Amniotic epithelial cell (primary cell): ENCODE data around the gene SLC25A41.
A peak's percentile ranks its signal among the peaks of the same experiment; 100 is the strongest.
"Not testable (repeated sequence)": the region's sequence is repeated elsewhere in the genome, so short reads cannot be mapped to it uniquely, and the experiment has no call there.

Experiments
- DNase-seq: peaks from one replicate; pipeline ENCODE4 v3.0.0-alpha.2; 2010; ENCODE audit warnings: low read depth

The SLC25A41 gene

GRCh38 chr19:6428692-6429418, 4.7 kb downstream of the SLC25A41 start:
- not testable (repeated sequence) for DNase-seq

GRCh38 chr19:6427131-6427530, 6.4 kb downstream of the SLC25A41 start:
- no peak for DNase-seq

- DNase-seq, result no peak
Observed at GRCh38 chr19:6425732-6426620, 7.6 kb downstream of the SLC25A41 start.

- DNase-seq, result peak; percentile 100
Observed at GRCh38 chr19:6424939-6425731, 8.4 kb downstream of the SLC25A41 start.

- no peak for DNase-seq
Observed at GRCh38 chr19:6424195-6424938, 9.2 kb downstream of the SLC25A41 start, which contains the start of gene KHSRP. TSS of gene KHSRP (minus strand) at chr19:6424811. CDS start at chr19:6424701, 110 bp downstream.

- peak; percentile 37 for DNase-seq
Observed at GRCh38 chr19:6423499-6424194, 9.9 kb downstream of the SLC25A41 start.

- DNase-seq, result no peak
Observed at GRCh38 chr19:6421075-6422014, 12.2 kb downstream of the SLC25A41 start.

- DNase-seq, result no peak
Observed at GRCh38 chr19:6418562-6418932, 15.0 kb downstream of the SLC25A41 start.

GRCh38 chr19:6417713-6418561, 15.6 kb downstream of the SLC25A41 start:
- DNase-seq, result peak; percentile 43

GRCh38 chr19:6416658-6417405, 16.7 kb downstream of the SLC25A41 start:
- DNase-seq, result no peak

GRCh38 chr19:6415591-6416190, 17.9 kb downstream of the SLC25A41 start:
- no peak for DNase-seq

- no peak for DNase-seq
Observed at GRCh38 chr19:6414793-6415590, 18.6 kb downstream of the SLC25A41 start.

GRCh38 chr19:6413721-6414643, 19.6 kb downstream of the SLC25A41 start:
- no peak for DNase-seq

GRCh38 chr19:6413291-6413690, 20.3 kb downstream of the SLC25A41 start:
- no peak for DNase-seq

GRCh38 chr19:6412447-6413091, 21.0 kb downstream of the SLC25A41 start:
- DNase-seq, result peak; percentile 20
